GM12878 (cell line): Measurements from ENCODE around the gene PHKB.

Experiments used
- JUND ChIP-seq: IDR thresholded peaks from 2 replicates; pipeline ENCODE4 v1.6.1; 2012; ENCODE audit warnings: low read depth, mild to moderate bottlenecking, low read length, improper control_type of control experiment, moderate library complexity
- MYC ChIP-seq: IDR thresholded peaks from 2 replicates; pipeline ENCODE4 v1.6.1; 2011; ENCODE audit warnings: mild to moderate bottlenecking, low read length, moderate library complexity, inconsistent platforms; ENCODE audit not compliant: insufficient read depth, insufficient replicate concordance, insufficient read length, severe bottlenecking
- TF ChIP-seq, protein P1 (sequence below), 3 experiments: IDR thresholded peaks in 2 of 3; conservative IDR thresholded peaks in 1 of 3; 2 replicates each; pipeline ENCODE4 v1.5.1; 2011; ENCODE audit warnings: low read depth in 3 of 3, low read length in 3 of 3, mild to moderate bottlenecking in 3 of 3, control low read depth in 2 of 3, moderate library complexity in 2 of 3, inconsistent platforms in 1 of 3, mixed read lengths in 1 of 3; ENCODE audit not compliant: control insufficient read depth in 2 of 3, insufficient read depth in 1 of 3; ENCODE audit errors: extremely low read depth in 1 of 3
- TF ChIP-seq, protein P2 (sequence below): fragments of 450-650 bp; IDR thresholded peaks from 2 replicates; pipeline ENCODE4 v1.6.1; 2018; ENCODE audit warnings: borderline replicate concordance, mild to moderate bottlenecking; ENCODE audit not compliant: partially characterized antibody

- TF ChIP-seq, protein P1, sequence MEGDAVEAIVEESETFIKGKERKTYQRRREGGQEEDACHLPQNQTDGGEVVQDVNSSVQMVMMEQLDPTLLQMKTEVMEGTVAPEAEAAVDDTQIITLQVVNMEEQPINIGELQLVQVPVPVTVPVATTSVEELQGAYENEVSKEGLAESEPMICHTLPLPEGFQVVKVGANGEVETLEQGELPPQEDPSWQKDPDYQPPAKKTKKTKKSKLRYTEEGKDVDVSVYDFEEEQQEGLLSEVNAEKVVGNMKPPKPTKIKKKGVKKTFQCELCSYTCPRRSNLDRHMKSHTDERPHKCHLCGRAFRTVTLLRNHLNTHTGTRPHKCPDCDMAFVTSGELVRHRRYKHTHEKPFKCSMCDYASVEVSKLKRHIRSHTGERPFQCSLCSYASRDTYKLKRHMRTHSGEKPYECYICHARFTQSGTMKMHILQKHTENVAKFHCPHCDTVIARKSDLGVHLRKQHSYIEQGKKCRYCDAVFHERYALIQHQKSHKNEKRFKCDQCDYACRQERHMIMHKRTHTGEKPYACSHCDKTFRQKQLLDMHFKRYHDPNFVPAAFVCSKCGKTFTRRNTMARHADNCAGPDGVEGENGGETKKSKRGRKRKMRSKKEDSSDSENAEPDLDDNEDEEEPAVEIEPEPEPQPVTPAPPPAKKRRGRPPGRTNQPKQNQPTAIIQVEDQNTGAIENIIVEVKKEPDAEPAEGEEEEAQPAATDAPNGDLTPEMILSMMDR (IDR thresholded peaks at IDR 0.05 in 2 of 3, conservative IDR thresholded peaks at IDR 0.05 in 1 of 3; ENCODE audit: control insufficient read depth in 2 of 3, extremely low read depth in 1 of 3, insufficient read depth in 1 of 3, low read depth in 3 of 3, low read length in 3 of 3): no peak
- no peak for TF ChIP-seq MYC
- TF ChIP-seq, protein P2, sequence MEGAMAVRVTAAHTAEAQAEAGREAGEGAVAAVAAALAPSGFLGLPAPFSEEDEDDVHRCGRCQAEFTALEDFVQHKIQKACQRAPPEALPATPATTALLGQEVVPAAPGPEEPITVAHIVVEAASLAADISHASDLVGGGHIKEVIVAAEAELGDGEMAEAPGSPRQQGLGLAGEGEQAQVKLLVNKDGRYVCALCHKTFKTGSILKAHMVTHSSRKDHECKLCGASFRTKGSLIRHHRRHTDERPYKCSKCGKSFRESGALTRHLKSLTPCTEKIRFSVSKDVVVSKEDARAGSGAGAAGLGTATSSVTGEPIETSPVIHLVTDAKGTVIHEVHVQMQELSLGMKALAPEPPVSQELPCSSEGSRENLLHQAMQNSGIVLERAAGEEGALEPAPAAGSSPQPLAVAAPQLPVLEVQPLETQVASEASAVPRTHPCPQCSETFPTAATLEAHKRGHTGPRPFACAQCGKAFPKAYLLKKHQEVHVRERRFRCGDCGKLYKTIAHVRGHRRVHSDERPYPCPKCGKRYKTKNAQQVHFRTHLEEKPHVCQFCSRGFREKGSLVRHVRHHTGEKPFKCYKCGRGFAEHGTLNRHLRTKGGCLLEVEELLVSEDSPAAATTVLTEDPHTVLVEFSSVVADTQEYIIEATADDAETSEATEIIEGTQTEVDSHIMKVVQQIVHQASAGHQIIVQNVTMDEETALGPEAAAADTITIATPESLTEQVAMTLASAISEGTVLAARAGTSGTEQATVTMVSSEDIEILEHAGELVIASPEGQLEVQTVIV: no peak
- TF ChIP-seq JUND: no peak
Observed at GRCh38 chr16:47636501-47637099, 175.5 kb downstream of the PHKB start.
